ENCODE results near the gene ZDHHC13. TPM values are rescaled to one million over a fixed set of nuclear protein-coding genes. Genes with fewer than 3 reads are reported as not detected.

The ZDHHC13 gene
- total RNA-seq, 2 donors from 2014 or later: 5.4 to 5.9 TPM

Other genes starting within 250 kb of the ZDHHC13 start
- gene MRGPRX1, start 177.8 kb upstream of the ZDHHC13 start, total RNA-seq: not detected
- 1 to 10 TPM in 1 of 2 donors, under 1 TPM in 1; 0.10 to 1.0 TPM for gene MRGPRX2, start 56.5 kb upstream of the ZDHHC13 start, total RNA-seq
- gene CSRP3, start 84.8 kb downstream of the ZDHHC13 start, total RNA-seq: not detected
- gene E2F8, start 123.8 kb downstream of the ZDHHC13 start, total RNA-seq: under 1 TPM in 1 of 2 donors, not detected in 1; 0.19 TPM

All from posterior vena cava (tissue), 2 donors.